ENCODE measurements around the gene PLPP4. TPM values are rescaled to one million over a fixed set of nuclear protein-coding genes. Genes with fewer than 3 reads are reported as not detected.

The PLPP4 gene
- total RNA-seq, 2 donors from 2014 or later: not detected

- DNase-seq (no peak), ATAC-seq (replicated peaks in 1 of 2) (no peak)
- H3K4me3 Mint-ChIP-seq: no peak overlapping the region
- no peak overlapping the region for H3K27ac Mint-ChIP-seq
- no peaks in the 10 kb centered on the region for H3K36me3 Mint-ChIP-seq (ENCODE audit: insufficient read depth in 2 of 2)
- peaks cover 9% of the 10 kb centered on the region for H3K4me1 Mint-ChIP-seq (ENCODE audit: low read depth)
- peaks cover 0 to 4% of the 10 kb centered on the region in 2 donors for H3K9me3 Mint-ChIP-seq
- no peaks in the 10 kb centered on the region for H3K27me3 Mint-ChIP-seq (ENCODE audit: low read depth)
These were observed 48.0 kb downstream of the PLPP4 start for GRCh38 chr10:120505056-120505455.

- Mint-ChIP-seq H3K27me3 (ENCODE audit: low read depth) (no peaks in the 10 kb centered on the region), H3K4me3 (no peak overlapping the region), H3K36me3 (ENCODE audit: insufficient read depth in 2 of 2) (no peaks in the 10 kb centered on the region), H3K4me1 (ENCODE audit: low read depth) (peaks cover 9% of the 10 kb centered on the region), H3K9me3 (peaks cover 0 to 4% of the 10 kb centered on the region in 2 donors), H3K27ac (no peak overlapping the region)
- DNase-seq: no peak
- no peak for ATAC-seq (replicated peaks in 1 of 2)
These were observed 48.8 kb downstream of the PLPP4 start for GRCh38 chr10:120505866-120506265.

- ATAC-seq (replicated peaks in 1 of 2): no peak
- Mint-ChIP-seq H3K4me3 (no peak overlapping the region), H3K36me3 (ENCODE audit: insufficient read depth in 2 of 2) (no peaks in the 10 kb centered on the region), H3K9me3 (peaks cover 0 to 4% of the 10 kb centered on the region in 2 donors), H3K27me3 (ENCODE audit: low read depth) (no peaks in the 10 kb centered on the region), H3K27ac (no peak overlapping the region), H3K4me1 (ENCODE audit: low read depth) (peaks cover 9% of the 10 kb centered on the region)
- no peak for DNase-seq
These were observed 49.6 kb downstream of the PLPP4 start for GRCh38 chr10:120506674-120507073.

GRCh38 chr10:120507175-120507574 lies 50.1 kb downstream of the PLPP4 start:
- Mint-ChIP-seq H3K9me3 (peaks cover 0 to 4% of the 10 kb centered on the region in 2 donors), H3K4me3 (no peak overlapping the region), H3K27ac (no peak overlapping the region), H3K36me3 (ENCODE audit: insufficient read depth in 2 of 2) (no peaks in the 10 kb centered on the region), H3K4me1 (ENCODE audit: low read depth) (peaks cover 9% of the 10 kb centered on the region), H3K27me3 (ENCODE audit: low read depth) (no peaks in the 10 kb centered on the region)
- DNase-seq: no peak
- no peak for ATAC-seq (replicated peaks in 1 of 2)

GRCh38 chr10:120507651-120508050 lies 50.6 kb downstream of the PLPP4 start:
- Mint-ChIP-seq H3K4me3 (no peak overlapping the region), H3K27ac (no peak overlapping the region)

GRCh38 chr10:120508393-120508792 lies 51.4 kb downstream of the PLPP4 start:
- DNase-seq: peak; percentile 1 to 34
- no peaks in the 10 kb centered on the region for H3K36me3 Mint-ChIP-seq (ENCODE audit: insufficient read depth in 2 of 2)

More at GRCh38 chr10:120507651-120508050, 50.6 kb downstream of the PLPP4 start:
- Mint-ChIP-seq H3K27me3 (ENCODE audit: low read depth) (no peaks in the 10 kb centered on the region), H3K36me3 (ENCODE audit: insufficient read depth in 2 of 2) (no peaks in the 10 kb centered on the region), H3K4me1 (ENCODE audit: low read depth) (peaks cover 9% of the 10 kb centered on the region), H3K9me3 (peaks cover 0 to 4% of the 10 kb centered on the region in 2 donors)
- no peak for DNase-seq
- ATAC-seq (replicated peaks in 1 of 2): no peak

GRCh38 chr10:120508966-120509365 lies 51.9 kb downstream of the PLPP4 start:
- Mint-ChIP-seq H3K9me3 (no peaks in the 10 kb centered on the region), H3K27me3 (ENCODE audit: low read depth) (no peaks in the 10 kb centered on the region), H3K36me3 (ENCODE audit: insufficient read depth in 2 of 2) (no peaks in the 10 kb centered on the region), H3K4me3 (no peak overlapping the region), H3K27ac (no peak overlapping the region), H3K4me1 (ENCODE audit: low read depth) (peaks cover 9% of the 10 kb centered on the region)
- no peak for ATAC-seq (replicated peaks in 1 of 2)
- no peak for DNase-seq

More at GRCh38 chr10:120508393-120508792, 51.4 kb downstream of the PLPP4 start:
- Mint-ChIP-seq H3K4me3 (no peak overlapping the region), H3K27ac (no peak overlapping the region), H3K27me3 (ENCODE audit: low read depth) (no peaks in the 10 kb centered on the region), H3K9me3 (no peaks in the 10 kb centered on the region), H3K4me1 (ENCODE audit: low read depth) (peaks cover 9% of the 10 kb centered on the region)
- peak; percentile 58 to 85 for ATAC-seq (replicated peaks in 1 of 2)

GRCh38 chr10:120511165-120511564 lies 54.1 kb downstream of the PLPP4 start:
- Mint-ChIP-seq H3K27ac (no peak overlapping the region), H3K36me3 (ENCODE audit: insufficient read depth in 2 of 2) (no peaks in the 10 kb centered on the region), H3K4me1 (ENCODE audit: low read depth) (peaks cover 9% of the 10 kb centered on the region), H3K9me3 (no peaks in the 10 kb centered on the region), H3K27me3 (ENCODE audit: low read depth) (no peaks in the 10 kb centered on the region), H3K4me3 (no peak overlapping the region)
- ATAC-seq (replicated peaks in 1 of 2): no peak
- DNase-seq: no peak

- H3K36me3 Mint-ChIP-seq (ENCODE audit: insufficient read depth in 2 of 2): no peaks in the 10 kb centered on the region
- ATAC-seq (replicated peaks in 1 of 2): no peak
- H3K27me3 Mint-ChIP-seq (ENCODE audit: low read depth): no peaks in the 10 kb centered on the region
- H3K4me3 Mint-ChIP-seq: no peak overlapping the region
- peaks cover 3% of the 10 kb centered on the region for H3K4me1 Mint-ChIP-seq (ENCODE audit: low read depth)
- no peak for DNase-seq
- H3K27ac Mint-ChIP-seq: no peak overlapping the region
- H3K9me3 Mint-ChIP-seq: no peaks in the 10 kb centered on the region
These were observed 56.3 kb downstream of the PLPP4 start for GRCh38 chr10:120513307-120513796.

GRCh38 chr10:120514035-120514620 lies 57.1 kb downstream of the PLPP4 start:
- peak; percentile 10 to 17 for DNase-seq
- Mint-ChIP-seq H3K9me3 (no peaks in the 10 kb centered on the region), H3K36me3 (ENCODE audit: insufficient read depth in 2 of 2) (no peaks in the 10 kb centered on the region), H3K27ac (no peak overlapping the region), H3K4me3 (no peak overlapping the region), H3K27me3 (ENCODE audit: low read depth) (no peaks in the 10 kb centered on the region), H3K4me1 (ENCODE audit: low read depth) (no peaks in the 10 kb centered on the region)
- ATAC-seq (replicated peaks in 1 of 2): no peak

- H3K4me1 Mint-ChIP-seq (ENCODE audit: low read depth): no peaks in the 10 kb centered on the region
- no peak overlapping the region for H3K4me3 Mint-ChIP-seq
- H3K27ac Mint-ChIP-seq: no peak overlapping the region
- ATAC-seq (replicated peaks in 1 of 2) (no peak), DNase-seq (no peak)
- no peaks in the 10 kb centered on the region for H3K9me3 Mint-ChIP-seq
- H3K36me3 Mint-ChIP-seq (ENCODE audit: insufficient read depth in 2 of 2): no peaks in the 10 kb centered on the region
- H3K27me3 Mint-ChIP-seq (ENCODE audit: low read depth): no peaks in the 10 kb centered on the region
These were observed 57.9 kb downstream of the PLPP4 start for GRCh38 chr10:120514959-120515358.

- ATAC-seq (replicated peaks in 1 of 2) (no peak), DNase-seq (no peak)
- Mint-ChIP-seq H3K27ac (no peak overlapping the region), H3K9me3 (no peaks in the 10 kb centered on the region), H3K36me3 (ENCODE audit: insufficient read depth in 2 of 2) (no peaks in the 10 kb centered on the region), H3K4me1 (ENCODE audit: low read depth) (no peaks in the 10 kb centered on the region), H3K4me3 (no peak overlapping the region), H3K27me3 (ENCODE audit: low read depth) (no peaks in the 10 kb centered on the region)
These were observed 58.7 kb downstream of the PLPP4 start for GRCh38 chr10:120515741-120516140.

GRCh38 chr10:120516426-120516825 lies 59.4 kb downstream of the PLPP4 start:
- Mint-ChIP-seq H3K4me1 (ENCODE audit: low read depth) (no peaks in the 10 kb centered on the region), H3K27ac (no peak overlapping the region), H3K27me3 (ENCODE audit: low read depth) (no peaks in the 10 kb centered on the region), H3K36me3 (ENCODE audit: insufficient read depth in 2 of 2) (no peaks in the 10 kb centered on the region), H3K4me3 (no peak overlapping the region), H3K9me3 (no peaks in the 10 kb centered on the region)
- no peak for ATAC-seq (replicated peaks in 1 of 2)
- DNase-seq: no peak

- H3K9me3 Mint-ChIP-seq: no peaks in the 10 kb centered on the region
- DNase-seq: no peak
- H3K27me3 Mint-ChIP-seq (ENCODE audit: low read depth): no peaks in the 10 kb centered on the region
- H3K36me3 Mint-ChIP-seq (ENCODE audit: insufficient read depth in 2 of 2): no peaks in the 10 kb centered on the region
- no peak overlapping the region for H3K27ac Mint-ChIP-seq
- no peak for ATAC-seq (replicated peaks in 1 of 2)
- H3K4me3 Mint-ChIP-seq: no peak overlapping the region
- no peaks in the 10 kb centered on the region for H3K4me1 Mint-ChIP-seq (ENCODE audit: low read depth)
These were observed 60.2 kb downstream of the PLPP4 start for GRCh38 chr10:120517196-120517595.

Data from activated T-cell treated with anti-CD3 and anti-CD28 coated beads, Interleukin-2, amount 50 U/mL, for 72 hours (primary cell).